ENCODE results near the gene WFIKKN1.

WFIKKN1 gene

GRCh38 chr16:624526-625070, 6.2 kb upstream of the WFIKKN1 start:
- DNase-seq, result no peak

- DNase-seq, result no peak
These were observed 5.4 kb upstream of the WFIKKN1 start for GRCh38 chr16:625117-625976.

- no peak for DNase-seq
These were observed 4.6 kb upstream of the WFIKKN1 start for GRCh38 chr16:625977-626765.

- no peak for DNase-seq
These were observed 3.9 kb upstream of the WFIKKN1 start for GRCh38 chr16:626787-627453.

- DNase-seq, result no peak
These were observed 3.1 kb upstream of the WFIKKN1 start for GRCh38 chr16:627454-628239.

GRCh38 chr16:628321-629061, 2.3 kb upstream of the WFIKKN1 start:
- DNase-seq, result no peak

GRCh38 chr16:629185-629832, 1.5 kb upstream of the WFIKKN1 start:
- no peak for DNase-seq

- DNase-seq, result no peak
These were observed 944 bp upstream of the WFIKKN1 start for GRCh38 chr16:629833-630248.

GRCh38 chr16:630249-630814, 453 bp upstream of the WFIKKN1 start:
- DNase-seq, result no peak

GRCh38 chr16:631808-632358, 1.1 kb downstream of the WFIKKN1 start:
- no peak for DNase-seq

GRCh38 chr16:632486-633335, 1.9 kb downstream of the WFIKKN1 start:
- DNase-seq, result no peak

GRCh38 chr16:633336-634050, 2.7 kb downstream of the WFIKKN1 start:
- no peak for DNase-seq

- DNase-seq, result no peak
These were observed 3.4 kb downstream of the WFIKKN1 start for GRCh38 chr16:634051-634670.

GRCh38 chr16:634996-635395, 4.2 kb downstream of the WFIKKN1 start:
- no peak for DNase-seq

GRCh38 chr16:635573-636205, 4.9 kb downstream of the WFIKKN1 start:
- DNase-seq, result no peak

- peak; percentile 88 for DNase-seq
These were observed 5.7 kb downstream of the WFIKKN1 start, which contains the start of gene METTL26 for GRCh38 chr16:636206-637080. TSS of gene METTL26 (minus strand) at chr16:636305. CDS start at chr16:636290, 15 bp downstream.
